Dedifferentiated amniotic fluid mesenchymal stem cell (primary cell): ENCODE measurements around the gene RAP1GAP2.
"Not testable (repeated sequence)": the region's sequence is repeated elsewhere in the genome, so short reads cannot be mapped to it uniquely, and the experiment has no call there.

Experiments used
- DNase-seq: peaks from one replicate; pipeline ENCODE4 v3.0.0-alpha.2; 2016; ENCODE audit errors: extremely low spot score

RAP1GAP2 gene

DNA sequence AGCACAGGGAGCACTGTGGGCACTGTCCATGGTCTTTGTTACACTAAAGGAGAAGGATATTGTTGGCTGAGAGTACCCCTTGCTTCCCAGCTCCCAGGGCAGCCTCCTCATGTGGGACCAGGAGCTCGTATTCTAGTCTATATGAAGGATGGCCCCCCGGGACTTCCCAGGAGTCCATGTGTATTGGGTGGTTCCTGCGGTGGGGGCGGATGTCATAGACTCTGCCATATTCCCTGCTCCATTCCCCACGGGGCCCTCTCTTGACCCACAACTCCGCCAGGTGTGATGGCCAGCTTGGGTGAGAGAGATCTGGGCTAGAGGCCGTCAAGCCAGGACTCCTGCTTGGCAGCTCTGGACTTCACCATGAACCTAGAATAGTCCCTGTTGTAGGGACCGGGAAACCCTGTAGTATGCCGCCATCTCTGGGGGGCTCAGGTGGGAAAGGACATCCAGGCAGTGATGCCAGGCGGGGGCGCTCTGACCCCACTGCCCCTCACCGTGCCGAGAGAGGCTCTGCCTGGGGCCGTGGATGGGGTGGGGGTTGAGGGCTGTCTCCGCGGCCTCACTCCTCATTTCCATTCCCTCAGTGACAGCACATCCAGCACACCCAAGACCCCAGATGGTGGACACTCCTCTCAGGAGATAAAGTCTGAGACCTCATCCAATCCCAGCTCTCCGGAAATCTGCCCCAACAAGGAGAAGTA, 229.3 kb downstream of the RAP1GAP2 start:
- DNase-seq, result no peak

DNA sequence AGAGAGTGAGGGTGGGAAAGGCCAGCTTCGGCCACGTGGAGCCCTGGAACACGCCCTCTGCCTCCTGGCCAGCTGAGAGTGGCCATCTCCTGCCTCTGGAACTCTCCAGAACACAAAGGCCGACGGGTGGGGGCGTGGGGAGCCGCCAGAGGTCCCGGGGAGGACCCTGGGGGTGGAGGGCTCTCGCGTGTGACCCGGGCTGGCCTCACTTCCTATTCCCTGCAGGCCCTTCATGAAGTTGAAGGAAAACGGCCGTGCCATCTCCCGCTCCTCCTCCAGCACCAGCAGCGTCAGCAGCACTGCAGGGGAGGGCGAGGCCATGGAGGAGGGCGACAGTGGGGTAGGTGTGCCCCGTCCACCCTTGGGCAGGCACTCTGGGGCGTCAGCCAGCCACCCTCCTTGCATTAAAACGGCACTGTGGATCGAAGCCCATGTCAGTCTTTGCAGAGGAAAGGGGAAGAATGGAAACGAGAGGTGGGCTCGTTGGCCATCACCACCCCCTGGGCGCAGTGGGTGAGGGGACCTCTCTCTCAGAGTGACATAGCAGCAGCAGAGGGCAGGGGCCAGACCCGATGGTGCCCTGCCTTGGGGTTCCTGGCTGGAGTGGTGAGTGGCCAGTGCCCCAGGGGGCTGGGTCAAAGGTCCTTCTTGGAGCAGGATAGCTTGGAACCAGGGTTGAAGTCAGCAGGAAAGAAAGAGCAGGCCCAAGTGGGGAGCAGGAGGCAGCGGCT, 230.1 kb downstream of the RAP1GAP2 start:
- DNase-seq, result no peak

DNA sequence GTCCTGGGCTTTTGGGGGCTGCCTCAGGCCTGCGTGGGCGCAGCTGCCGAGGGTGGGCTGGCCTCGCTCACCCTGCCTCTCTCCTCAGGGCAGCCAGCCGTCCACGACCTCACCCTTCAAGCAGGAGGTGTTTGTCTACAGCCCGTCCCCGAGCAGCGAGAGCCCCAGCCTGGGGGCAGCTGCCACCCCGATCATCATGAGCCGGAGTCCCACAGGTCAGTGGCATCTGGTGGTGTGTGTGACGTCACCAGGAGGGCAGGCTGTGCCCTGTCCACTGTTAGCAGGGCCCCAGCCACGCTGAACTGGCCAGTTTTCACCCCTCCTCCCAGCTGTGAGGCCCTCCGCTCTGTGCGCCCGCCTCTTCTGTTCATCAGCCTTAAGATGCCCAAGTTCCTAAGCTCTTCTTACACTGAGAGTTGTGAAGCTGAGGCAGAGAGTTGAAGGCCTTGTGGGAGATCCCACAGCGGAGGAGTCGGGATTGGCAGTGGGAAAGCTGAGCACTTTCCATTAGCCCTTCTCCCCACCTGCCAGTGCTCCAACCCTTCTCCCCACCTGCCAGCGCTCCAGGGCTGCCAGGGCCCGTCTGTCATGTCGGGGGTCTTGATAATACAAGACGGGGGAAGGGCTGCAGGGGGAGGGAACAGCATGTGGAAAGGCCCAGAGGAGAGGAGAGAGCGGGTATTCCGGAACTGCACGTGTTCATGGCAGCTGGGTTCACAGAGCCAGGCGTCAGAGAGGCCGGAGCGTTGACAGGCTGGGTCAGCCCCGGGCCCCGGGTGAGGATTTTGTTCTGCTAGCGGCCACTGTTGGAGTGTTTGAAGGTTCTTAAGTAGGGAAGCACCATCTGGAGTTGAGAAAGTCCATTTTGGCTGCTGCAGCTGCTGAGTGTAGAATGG, 230.9 kb downstream of the RAP1GAP2 start:
- no peak for DNase-seq

GRCh38 chr17:3027786-3028532, 231.7 kb downstream of the RAP1GAP2 start:
- DNase-seq, result no peak

DNA sequence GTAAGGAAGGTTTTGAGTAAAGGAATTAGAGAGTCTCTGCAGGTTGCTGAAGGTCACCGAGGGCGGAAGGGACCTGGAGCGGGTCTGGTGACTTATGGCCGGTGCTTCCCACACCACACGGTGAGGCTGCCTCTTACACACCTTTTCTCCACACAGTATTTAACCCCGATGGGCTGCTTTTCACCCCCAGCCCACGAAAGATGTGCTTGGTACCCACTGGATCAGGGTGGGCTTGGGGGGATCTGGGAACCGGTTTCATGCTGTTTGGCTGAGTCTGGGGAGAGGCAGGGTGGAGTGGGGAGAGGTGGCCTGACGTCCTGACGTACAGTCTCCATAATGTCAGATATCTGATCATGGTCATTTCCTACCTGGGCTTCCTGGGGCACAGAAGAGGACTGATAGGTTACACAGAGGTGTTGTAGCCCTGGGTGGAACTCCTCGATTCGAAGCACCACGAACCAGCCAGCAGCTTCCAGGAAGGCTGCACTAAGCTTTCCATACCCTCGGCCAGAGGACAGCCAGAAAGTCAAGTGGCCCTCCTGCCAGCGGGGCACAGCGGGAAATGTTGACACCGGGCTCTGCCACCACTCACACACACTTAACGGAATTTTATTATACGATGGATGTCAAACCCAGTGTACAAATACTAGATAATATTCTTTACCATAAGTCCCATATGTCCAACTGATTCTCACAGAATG, 233.1 kb downstream of the RAP1GAP2 start:
- DNase-seq, result no peak

DNA sequence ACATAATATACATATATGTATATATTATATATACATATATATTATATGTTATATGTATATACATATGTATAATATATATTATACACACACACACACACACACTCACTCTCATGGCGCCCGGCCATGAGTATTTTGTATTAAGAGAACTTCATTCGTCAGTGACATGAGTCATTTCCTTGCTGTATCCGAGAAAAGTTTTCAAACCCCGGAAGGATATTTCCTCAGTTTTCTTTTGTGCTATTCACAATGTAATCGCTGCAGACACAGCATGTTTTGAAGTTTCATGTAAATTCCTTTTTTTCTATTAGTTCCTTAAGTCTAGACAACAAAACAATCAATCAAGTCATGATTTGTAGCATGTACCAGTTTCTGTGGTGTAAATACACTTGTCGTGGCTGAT, 233.9 kb downstream of the RAP1GAP2 start:
- DNase-seq, result no peak

GRCh38 chr17:3030852-3031470, 234.7 kb downstream of the RAP1GAP2 start:
- DNase-seq, result not testable (repeated sequence)

DNA sequence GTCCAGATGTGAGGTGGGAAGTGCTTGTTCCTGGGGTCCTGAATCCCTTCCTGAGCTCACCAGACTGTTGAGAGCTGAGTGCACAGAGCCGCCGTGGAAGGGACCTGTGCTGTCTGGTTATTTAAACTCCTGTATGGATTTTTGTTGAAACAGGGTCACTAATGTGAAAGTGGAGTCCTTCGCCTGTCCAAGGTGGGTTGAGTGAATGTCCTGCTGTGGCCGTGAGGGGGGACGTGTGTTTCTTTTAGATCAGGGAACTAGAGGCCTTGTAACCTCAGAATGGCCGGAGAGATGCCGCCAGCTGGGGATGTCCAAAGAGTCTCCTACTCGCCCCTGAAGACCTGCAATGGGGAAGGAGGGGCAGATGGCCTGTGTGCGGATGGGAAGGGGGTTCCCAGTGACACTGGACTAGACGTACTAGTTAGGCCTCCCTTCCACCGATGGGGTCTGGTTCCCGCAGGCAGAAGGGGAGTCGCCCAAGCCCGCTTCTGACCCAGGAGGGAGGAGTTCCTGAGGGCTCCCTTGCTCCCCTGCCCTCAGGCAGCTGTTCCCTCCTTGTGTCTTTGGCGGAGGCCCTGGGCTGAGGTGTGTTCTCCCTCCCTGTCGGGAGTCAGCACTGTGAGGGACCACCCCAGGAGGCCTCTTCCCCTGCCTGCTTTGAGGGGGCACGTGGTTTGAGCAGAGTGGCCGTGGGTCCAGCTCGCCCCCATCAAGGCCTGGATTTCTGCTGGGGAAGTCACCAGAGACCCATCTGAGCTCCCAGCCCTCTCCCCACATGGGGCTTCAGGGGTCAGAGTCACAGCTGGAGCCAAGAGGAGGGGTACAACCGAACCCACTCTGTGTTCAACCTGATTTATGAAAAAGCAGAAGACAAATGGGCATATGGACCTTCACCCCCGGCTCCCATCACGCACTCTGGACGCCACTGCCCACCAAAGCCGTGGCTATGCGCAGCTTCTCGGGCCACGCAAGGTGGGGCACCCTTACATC, 236.3 kb downstream of the RAP1GAP2 start:
- no peak for DNase-seq

DNA sequence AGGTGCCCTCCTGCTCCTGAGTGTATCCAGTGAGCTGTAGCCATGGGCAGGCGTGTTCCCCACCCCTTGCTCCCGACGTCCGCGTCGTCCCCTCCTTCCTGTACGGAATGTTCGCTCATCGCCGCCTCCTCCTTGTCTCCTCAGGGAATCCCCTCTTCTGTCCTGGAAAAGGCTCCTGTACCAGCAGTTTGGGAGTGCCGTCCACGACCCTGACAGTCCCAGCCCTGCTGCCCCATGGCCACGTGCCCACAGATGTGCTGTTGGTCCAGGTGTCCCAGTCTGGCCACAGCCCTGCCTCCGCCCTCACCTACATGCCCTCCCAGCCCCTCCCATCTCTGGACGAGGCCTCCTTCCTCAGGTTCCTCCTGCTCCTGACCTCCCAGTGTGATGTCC, 237.0 kb downstream of the RAP1GAP2 start:
- no peak for DNase-seq

DNA sequence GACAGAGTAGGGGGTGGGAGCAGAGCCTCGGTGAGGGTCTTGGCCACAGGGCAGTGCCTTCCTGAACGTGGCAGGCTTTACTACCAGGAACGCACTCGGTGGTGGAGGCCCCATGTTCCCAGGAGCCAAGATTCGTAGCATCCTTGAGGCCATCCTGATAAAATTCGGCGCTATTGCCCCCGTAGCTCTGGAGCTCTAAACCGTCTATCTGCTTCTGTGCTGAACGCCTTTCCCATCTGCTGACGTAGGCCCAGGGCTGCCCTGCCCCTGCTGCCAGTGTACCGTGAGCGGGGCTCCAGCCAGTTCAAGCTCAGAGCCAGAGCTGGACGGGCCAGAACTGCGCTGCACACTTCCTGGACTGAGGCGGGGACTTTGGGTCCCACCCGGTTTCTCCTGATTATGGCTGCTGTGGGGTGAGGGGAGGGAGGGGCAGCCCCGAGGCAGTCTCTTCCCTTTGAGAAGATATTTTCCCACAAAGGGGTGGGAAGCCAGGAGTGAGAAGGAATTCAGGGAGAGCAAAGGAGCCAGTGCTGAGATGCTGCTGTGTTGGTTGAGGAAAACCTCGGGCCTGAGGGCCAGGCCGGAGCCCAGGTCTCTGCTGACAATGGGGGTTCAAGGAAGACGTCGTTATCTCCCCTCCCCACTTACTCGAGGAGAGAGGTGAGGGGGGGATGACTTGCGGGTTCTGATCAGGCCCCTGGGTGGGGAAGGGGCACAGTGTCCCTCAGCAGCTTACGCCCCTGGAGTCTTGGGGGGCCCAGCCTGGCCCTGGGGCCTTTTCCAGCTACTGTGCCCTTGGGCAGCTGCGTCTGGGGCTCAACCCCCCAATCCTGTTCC, 237.7 kb downstream of the RAP1GAP2 start:
- no peak for DNase-seq

DNA sequence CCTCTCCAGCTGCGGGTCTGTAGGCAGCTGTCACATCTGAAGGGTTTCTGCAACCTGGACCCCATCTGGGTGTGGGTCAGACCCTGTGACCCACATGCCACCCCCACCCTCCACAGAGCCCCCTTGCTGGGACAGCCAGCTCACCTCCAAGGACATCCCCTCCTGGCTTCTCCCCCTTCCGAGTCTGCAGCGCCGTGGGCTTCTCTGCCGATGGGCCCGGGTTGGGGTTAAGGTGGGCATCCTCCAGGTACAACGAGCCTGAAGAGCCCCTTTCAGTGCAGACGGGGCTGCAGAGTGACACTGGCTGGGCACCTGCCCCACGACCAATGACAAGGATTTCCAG, 238.3 kb downstream of the RAP1GAP2 start:
- DNase-seq, result no peak

GRCh38 chr17:3035256-3035967, 239.2 kb downstream of the RAP1GAP2 start:
- DNase-seq, result no peak

DNA sequence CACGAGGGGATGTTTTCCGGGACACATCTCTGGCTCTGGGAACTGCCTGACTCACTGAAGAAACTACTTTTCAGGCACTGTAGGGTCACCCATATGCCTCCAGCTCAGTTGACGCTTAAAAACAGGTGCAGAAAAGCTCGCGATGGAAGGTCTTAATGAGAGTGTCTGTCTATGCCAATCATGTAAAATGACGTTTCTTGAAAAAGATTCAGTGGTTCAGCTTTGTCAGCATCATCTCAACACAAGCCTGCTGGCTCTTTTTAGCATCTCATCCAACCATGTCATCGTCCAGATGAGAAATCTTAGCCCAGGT, 239.7 kb downstream of the RAP1GAP2 start:
- DNase-seq, result no peak

- DNase-seq, result no peak
Observed at GRCh38 chr17:3036800-3037199, 240.6 kb downstream of the RAP1GAP2 start.

DNA sequence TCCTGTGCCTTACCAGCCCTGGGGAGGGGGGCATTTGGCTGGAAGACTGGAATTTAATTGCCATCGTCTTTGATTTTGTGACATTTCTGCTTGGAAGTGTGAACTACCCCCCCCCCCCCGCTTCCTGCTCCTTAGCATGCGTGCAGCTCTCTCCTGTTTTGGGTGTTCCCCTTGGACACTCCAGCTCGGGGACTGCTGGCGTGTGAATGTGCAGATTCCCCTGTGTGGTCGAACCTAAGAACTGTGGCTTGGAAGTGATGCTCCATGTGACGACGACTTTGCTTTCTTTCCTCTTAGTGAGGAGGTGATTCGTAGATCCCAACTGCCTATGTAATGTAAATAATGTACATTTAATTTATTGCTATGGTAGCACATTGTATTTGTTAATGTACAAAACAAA, 241.0 kb downstream of the RAP1GAP2 start:
- no peak for DNase-seq

GRCh38 chr17:3038941-3039340, 242.7 kb downstream of the RAP1GAP2 start:
- no peak for DNase-seq

- DNase-seq, result no peak
Observed at GRCh38 chr17:3039736-3040135, 243.5 kb downstream of the RAP1GAP2 start.

- no peak for DNase-seq
Observed at GRCh38 chr17:3040882-3041281, 244.6 kb downstream of the RAP1GAP2 start.
